Urinary bladder (tissue), 4 donors: Measurements from ENCODE around the gene KIF15. TPM values are rescaled to one million over a fixed set of nuclear protein-coding genes. Genes with fewer than 3 reads are reported as not detected.
"Not testable (repeated sequence)": the region's sequence is repeated elsewhere in the genome, so short reads cannot be mapped to it uniquely, and the experiment has no call there.

Source experiments
- DNase-seq: peaks from one replicate; pipeline ENCODE4 v3.0.0-alpha.2; 2015; ENCODE audit errors: extremely low spot score
- H3K27ac ChIP-seq: one replicate; pipeline ENCODE4 v1.5.1; 2013; ENCODE audit warnings: low read depth, mild to moderate bottlenecking, moderate library complexity
- H3K36me3 ChIP-seq: one replicate; pipeline ENCODE4 v1.6.1; 2013; ENCODE audit warnings: mild to moderate bottlenecking, moderate library complexity; ENCODE audit not compliant: insufficient read depth
- H3K4me1 ChIP-seq: one replicate; pipeline ENCODE4 v1.6.1; 2013; ENCODE audit warnings: mild to moderate bottlenecking, moderate library complexity; ENCODE audit not compliant: insufficient read depth
- H3K4me3 ChIP-seq: one replicate; pipeline ENCODE4 v1.5.1; 2013; ENCODE audit warnings: low read depth, low read length
- WGBS: extraction: QIAGEN DNeasy Blood & Tissue Kit; methylation state at CpG from one replicate; pipeline ENCODE4 v1.1.7; 2013; 5-methylcytosine and 5-hydroxymethylcytosine counted together
- polyA plus RNA-seq: library from polyadenylated mRNA; stranded (reverse); fragments of 200-250 nt; gene quantifications from one replicate; pipeline ENCODE4 v1.2.3, GENCODE V29; 2013
- total RNA-seq: library from RNA; depleted of rRNA; stranded (reverse); fragments of >200 nt; gene quantifications from one replicate; pipeline ENCODE4 v1.2.3, GENCODE V29; 2014
- donor health status: healthy with polysubstance abuse.
- donor health status: healthy.

The KIF15 gene
- total and polyA plus RNA-seq, 2 donors: 0.53 to 16.1 TPM

DNA sequence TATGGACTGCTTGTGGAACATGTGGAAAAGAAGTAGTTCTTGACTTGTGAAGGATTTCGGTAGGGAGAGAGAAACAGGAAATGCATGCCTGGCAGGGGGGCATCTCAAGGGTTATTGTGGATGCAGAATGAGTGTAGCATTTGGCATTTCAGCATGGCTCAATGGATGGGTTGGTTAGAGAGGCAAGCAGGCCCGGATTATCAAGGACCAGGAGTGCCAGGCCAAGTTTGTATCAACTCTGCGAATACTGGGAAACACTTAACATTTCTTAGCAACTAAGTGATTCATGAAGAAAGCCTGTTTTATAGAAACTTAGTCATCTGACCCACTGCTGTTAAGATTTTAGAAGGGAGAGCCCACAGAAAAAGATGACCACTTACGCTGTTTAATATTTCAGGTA is 33.6 kb downstream of the KIF15 start:
- Histone ChIP-seq H3K36me3 (no peaks in the 10 kb centered on the region), H3K27ac (no peak overlapping the region), H3K4me1 (no peaks in the 10 kb centered on the region), H3K4me3 (no peak overlapping the region)
- DNase-seq: no peak
- 96% methylated on average over 4 of the region's 4 CpGs for WGBS

GRCh38 chr3:44802011-44802410 is 40.4 kb downstream of the KIF15 start:
- DNase-seq: no peak
- H3K4me3 ChIP-seq: no peak overlapping the region
- H3K27ac ChIP-seq: no peak overlapping the region
- WGBS: 88% methylated on average over 2 of the region's 2 CpGs
- no peaks in the 10 kb centered on the region for H3K36me3 ChIP-seq
- H3K4me1 ChIP-seq: no peaks in the 10 kb centered on the region

- no peak for DNase-seq
- Histone ChIP-seq H3K4me3 (no peak overlapping the region), H3K27ac (no peak overlapping the region), H3K36me3 (no peaks in the 10 kb centered on the region), H3K4me1 (no peaks in the 10 kb centered on the region)
- WGBS: 93% methylated on average over 2 of the region's 2 CpGs
Observed at GRCh38 chr3:44803298-44803697, 41.7 kb downstream of the KIF15 start.

DNA sequence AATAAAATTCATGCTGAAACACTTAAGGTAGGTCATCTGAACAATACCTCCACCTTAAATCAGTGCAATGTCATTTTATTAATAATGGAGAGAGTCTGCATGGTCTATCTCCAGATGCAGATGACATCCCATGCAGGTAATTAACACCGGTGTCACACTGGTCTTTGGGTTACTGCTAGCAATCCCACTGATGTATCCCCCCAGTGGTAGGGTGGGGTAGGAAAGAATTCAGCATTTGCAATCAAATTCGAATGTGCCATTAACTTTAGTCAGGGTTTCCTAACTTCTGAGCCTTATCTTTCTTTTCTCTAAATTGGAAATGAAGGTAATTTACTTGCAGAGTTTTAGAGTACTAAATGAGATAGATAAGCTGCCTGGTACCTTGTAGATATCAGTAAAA is 44.4 kb downstream of the KIF15 start:
- no peak overlapping the region for H3K27ac ChIP-seq
- DNase-seq: no peak
- no peak overlapping the region for H3K4me3 ChIP-seq
- H3K36me3 ChIP-seq: no peaks in the 10 kb centered on the region
- WGBS: 96% methylated on average over 2 of the region's 2 CpGs
- no peaks in the 10 kb centered on the region for H3K4me1 ChIP-seq

DNA sequence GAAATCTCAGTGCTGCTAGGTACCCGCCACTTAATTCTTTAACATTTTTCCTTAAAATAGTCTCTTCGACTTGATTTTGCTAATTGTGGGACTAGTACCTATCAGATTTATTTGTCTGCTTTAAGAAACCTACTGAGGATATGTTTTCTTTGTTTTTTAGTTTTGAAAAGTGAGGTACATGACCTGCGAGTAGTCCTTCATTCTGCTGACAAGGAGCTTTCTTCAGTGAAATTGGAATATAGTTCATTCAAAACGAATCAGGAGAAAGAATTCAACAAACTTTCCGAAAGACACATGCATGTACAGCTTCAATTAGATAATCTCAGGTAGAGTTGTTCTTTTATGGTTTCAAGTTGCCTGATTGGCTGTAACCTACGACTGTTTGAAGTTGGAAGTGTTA is 53.2 kb downstream of the KIF15 start:
- Histone ChIP-seq H3K27ac (no peak overlapping the region), H3K36me3 (no peaks in the 10 kb centered on the region), H3K4me1 (no peaks in the 10 kb centered on the region), H3K4me3 (no peak overlapping the region)
- no peak for DNase-seq
- WGBS: 95% methylated on average over 6 of the region's 6 CpGs

- not testable (repeated sequence) for H3K4me3 ChIP-seq, H3K27ac ChIP-seq, DNase-seq, H3K36me3 ChIP-seq, H3K4me1 ChIP-seq
- 100% methylated on average over 2 of the region's 2 CpGs for WGBS
Observed at GRCh38 chr3:44816334-44816733, 54.7 kb downstream of the KIF15 start.

GRCh38 chr3:44821206-44821605 is 59.6 kb downstream of the KIF15 start:
- H3K4me1 ChIP-seq, DNase-seq, H3K36me3 ChIP-seq, H3K27ac ChIP-seq, H3K4me3 ChIP-seq: not testable (repeated sequence)
- 97% methylated on average over 34 of the region's 34 CpGs for WGBS

DNA sequence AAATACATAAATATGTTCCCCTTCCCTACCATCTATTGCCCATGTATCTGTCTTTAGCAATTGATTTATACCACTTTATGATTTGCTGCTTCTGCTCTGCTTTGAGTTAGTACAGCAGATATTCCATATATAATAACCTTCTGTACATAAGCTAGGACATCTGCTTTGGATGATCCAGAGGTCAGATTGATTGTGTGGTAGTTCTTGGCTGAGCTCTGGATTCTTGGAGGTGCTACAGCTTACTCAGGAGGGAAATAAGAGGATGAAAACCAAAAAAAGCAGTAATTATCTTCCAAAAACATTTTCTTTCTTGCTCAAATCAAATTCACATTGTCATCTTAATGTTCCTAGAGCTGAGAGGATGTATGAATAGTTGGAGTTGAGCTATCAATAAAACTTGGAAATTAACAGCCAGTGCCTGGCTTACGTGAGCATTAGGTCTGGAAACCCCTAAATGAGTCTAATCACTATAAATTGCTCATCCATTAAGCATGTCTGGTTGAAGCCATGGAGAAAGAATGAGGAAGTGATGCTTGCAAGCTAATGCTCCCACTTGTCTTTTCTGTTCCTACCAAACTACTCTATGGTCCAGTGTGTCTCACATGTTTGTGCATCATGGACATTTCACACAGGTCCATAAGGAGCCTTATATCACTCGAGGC is 63.8 kb downstream of the KIF15 start:
- peak; percentile 20 for DNase-seq
- 87% methylated on average over 2 of the region's 2 CpGs for WGBS
- H3K4me3 ChIP-seq: no peak overlapping the region
- no peaks in the 10 kb centered on the region for H3K36me3 ChIP-seq
- no peak overlapping the region for H3K27ac ChIP-seq
- no peaks in the 10 kb centered on the region for H3K4me1 ChIP-seq

DNA sequence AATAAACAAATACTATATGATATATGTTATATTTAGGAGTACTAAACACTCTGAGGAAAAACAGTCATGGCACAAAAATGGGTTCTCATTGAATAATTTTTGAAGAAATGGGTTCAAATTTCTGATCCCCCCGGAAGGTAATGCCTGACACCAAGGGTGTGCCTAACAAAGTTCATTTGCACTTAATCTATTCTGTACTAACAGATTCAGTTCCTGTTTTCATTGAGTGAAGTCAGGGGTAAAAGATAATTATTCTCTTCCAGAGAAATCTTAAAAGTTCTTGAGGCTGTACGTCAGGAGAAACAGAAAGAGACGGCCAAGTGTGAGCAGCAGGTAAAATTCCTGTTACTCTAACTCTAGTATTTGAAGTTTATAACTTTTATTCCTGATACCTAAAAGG is 65.6 kb downstream of the KIF15 start:
- 88% methylated on average over 3 of the region's 3 CpGs for WGBS
- H3K4me3 ChIP-seq: no peak overlapping the region
- DNase-seq: no peak

DNA sequence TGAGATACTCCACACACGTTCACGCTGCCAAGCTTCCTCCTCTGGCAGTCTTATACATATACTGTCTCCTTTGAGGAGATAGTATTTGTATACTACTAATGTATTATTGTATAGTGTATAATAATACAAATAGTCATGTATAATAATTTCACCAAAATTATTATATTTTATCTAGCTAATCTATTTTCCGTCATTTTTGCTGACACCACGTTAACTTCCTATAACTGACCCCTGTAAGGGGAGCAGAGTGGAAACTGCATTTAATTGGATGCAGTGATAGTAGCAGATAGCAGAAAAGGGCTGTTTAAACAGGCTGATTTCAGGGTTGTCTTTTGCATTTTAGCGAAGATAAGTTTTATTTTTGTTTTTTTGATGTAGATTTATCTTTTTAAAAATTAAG is 69.6 kb downstream of the KIF15 start:
- DNase-seq: no peak
- Histone ChIP-seq H3K4me1 (no peaks in the 10 kb centered on the region), H3K27ac (no peak overlapping the region), H3K4me3 (no peak overlapping the region), H3K36me3 (no peaks in the 10 kb centered on the region)
- 88% methylated on average over 5 of the region's 5 CpGs for WGBS

More for the DNA sequence above, 65.6 kb downstream of the KIF15 start:
- Histone ChIP-seq H3K36me3 (no peaks in the 10 kb centered on the region), H3K27ac (no peak overlapping the region), H3K4me1 (no peaks in the 10 kb centered on the region)

GRCh38 chr3:44832032-44832431 is 70.4 kb downstream of the KIF15 start:
- no peak for DNase-seq
- no peak overlapping the region for H3K4me3 ChIP-seq
- WGBS: 94% methylated on average over 1 of the region's 1 CpG
- H3K27ac ChIP-seq: no peak overlapping the region
- no peaks in the 10 kb centered on the region for H3K36me3 ChIP-seq
- H3K4me1 ChIP-seq: no peaks in the 10 kb centered on the region

DNA sequence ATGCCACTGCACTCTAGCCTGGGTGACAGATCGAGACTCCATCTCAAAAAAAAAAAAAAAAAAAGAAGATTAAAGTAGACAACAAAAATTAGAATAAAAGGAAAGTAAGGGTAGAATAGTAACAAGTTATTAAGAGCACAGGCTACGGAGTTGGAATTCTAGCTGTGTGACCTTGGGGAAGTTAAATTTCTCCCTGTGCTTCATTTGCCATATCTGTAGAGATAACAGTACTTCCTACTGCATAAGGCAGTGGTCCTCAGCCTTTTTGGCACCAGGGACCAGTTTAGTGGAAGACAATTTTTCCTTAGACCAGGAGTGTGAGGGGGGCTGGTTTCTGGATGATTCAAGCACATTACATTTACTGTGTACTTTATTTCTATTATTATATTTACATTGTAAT is 71.4 kb downstream of the KIF15 start:
- H3K27ac ChIP-seq: no peak overlapping the region
- H3K4me3 ChIP-seq: no peak overlapping the region
- H3K4me1 ChIP-seq: no peaks in the 10 kb centered on the region
- peaks cover 2% of the 10 kb centered on the region for H3K36me3 ChIP-seq
- WGBS: over 99% methylated on average over 2 of the region's 2 CpGs
- DNase-seq: no peak

GRCh38 chr3:44833394-44833793 is 71.8 kb downstream of the KIF15 start:
- Histone ChIP-seq H3K4me3 (no peak overlapping the region), H3K27ac (no peak overlapping the region), H3K4me1 (no peaks in the 10 kb centered on the region), H3K36me3 (peaks cover 2% of the 10 kb centered on the region)
- 91% methylated on average over 7 of the region's 7 CpGs for WGBS
- DNase-seq: no peak

- H3K4me1 ChIP-seq: no peaks in the 10 kb centered on the region
- H3K27ac ChIP-seq: no peak overlapping the region
- peaks cover 2% of the 10 kb centered on the region for H3K36me3 ChIP-seq
- no peak for DNase-seq
- H3K4me3 ChIP-seq: no peak overlapping the region
- WGBS: 97% methylated on average over 3 of the region's 3 CpGs
Observed at GRCh38 chr3:44835684-44836083, 74.1 kb downstream of the KIF15 start.

DNA sequence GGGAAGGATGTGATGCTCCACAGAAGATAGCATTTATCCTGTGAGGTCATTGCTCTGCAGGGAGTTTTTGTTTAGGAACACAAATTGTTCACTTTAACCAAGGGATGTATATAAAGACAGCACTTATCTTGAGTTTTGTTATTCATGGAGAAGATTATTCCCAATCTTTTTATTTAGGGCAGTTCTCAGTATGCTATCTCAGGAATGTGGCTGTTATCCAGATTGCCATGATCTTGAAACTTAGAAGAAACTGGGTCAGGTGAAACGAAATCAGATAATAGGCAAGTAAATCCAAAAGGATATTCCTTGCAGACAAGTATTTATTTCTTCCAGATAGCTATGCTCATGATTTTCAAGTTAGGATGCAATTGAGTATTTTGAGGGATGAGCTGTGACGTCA is 80.8 kb downstream of the KIF15 start:
- Histone ChIP-seq H3K4me3 (no peak overlapping the region), H3K27ac (no peak overlapping the region), H3K36me3 (peaks cover 2% of the 10 kb centered on the region), H3K4me1 (no peaks in the 10 kb centered on the region)
- 48% methylated on average over 2 of the region's 2 CpGs for WGBS
- no peak for DNase-seq
